Activated T-cell treated with anti-CD3 and anti-CD28 coated beads for 24 hours (primary cell): ENCODE measurements around the gene RSPRY1.

Experiments
- DNase-seq: peaks from one replicate; pipeline ENCODE4 v3.0.0-alpha.2; 2020; ENCODE audit warnings: low read depth

Gene RSPRY1

DNA sequence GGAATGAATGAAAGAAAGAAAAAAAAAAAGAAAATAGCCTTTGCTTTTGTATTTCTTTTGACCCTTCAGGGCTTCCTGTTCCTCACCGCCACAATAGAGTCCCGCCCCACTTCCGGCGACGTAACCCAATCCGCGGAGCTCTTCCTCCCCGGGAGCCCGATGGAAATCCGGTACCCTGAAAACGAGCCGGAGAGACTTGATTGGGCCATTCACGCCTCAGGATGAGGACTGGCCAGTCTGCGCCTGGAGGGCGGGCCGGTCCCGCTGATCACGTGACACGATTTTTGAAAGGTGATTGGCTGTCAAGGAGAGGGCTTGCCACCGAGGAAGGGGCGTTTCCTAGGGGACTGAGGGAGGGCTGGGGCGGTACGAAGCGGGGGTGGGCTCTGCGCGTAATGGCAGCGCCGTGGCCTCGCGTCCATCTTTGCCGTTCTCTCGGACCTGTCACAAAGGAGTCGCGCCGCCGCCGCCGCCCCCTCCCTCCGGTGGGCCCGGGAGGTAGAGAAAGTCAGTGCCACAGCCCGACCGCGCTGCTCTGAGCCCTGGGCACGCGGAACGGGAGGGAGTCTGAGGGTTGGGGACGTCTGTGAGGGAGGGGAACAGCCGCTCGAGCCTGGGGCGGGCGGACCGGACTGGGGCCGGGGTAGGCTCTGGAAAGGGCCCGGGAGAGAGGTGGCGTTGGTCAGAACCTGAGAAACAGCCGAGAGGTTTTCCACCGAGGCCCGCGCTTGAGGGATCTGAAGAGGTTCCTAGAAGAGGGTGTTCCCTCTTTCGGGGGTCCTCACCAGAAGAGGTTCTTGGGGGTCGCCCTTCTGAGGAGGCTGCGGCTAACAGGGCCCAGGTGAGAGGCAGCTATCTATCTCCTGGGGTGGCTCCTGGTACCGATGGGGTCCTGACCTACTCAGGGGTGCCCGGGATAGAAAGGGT is at the start of gene RSPRY1, which contains the start of gene PSME3IP1:
Gene RSPRY1 (plus strand): TSS at position 385 of the 927 bp plus-strand sequence. CDS start 18,330 bp downstream, outside the sequence.
Gene PSME3IP1 (minus strand): TSS at position 95 of the 927 bp plus-strand sequence. CDS start 12,185 bp downstream, outside the sequence.
- peak; percentile 99 for DNase-seq

DNA sequence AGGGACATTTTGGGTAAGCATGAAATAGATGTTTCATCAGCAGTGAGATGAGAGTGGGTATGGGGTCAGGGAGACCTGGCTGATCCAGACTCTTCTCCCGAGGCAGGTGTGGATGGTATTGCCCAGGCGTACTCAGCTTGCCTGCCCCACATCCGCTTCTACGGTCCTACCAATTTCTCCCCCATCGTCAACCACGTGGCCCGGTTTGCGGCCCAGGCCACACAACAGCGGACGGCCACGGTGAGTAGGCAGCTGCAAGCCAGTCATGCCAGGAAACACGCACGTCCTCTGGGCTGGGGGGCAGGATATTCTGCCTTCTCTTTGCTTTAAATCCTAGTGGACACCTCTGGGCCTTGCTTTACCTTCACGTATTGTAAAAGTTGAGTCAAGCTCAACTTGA is 49.1 kb upstream of the RSPRY1 start:
- DNase-seq: no peak

DNA sequence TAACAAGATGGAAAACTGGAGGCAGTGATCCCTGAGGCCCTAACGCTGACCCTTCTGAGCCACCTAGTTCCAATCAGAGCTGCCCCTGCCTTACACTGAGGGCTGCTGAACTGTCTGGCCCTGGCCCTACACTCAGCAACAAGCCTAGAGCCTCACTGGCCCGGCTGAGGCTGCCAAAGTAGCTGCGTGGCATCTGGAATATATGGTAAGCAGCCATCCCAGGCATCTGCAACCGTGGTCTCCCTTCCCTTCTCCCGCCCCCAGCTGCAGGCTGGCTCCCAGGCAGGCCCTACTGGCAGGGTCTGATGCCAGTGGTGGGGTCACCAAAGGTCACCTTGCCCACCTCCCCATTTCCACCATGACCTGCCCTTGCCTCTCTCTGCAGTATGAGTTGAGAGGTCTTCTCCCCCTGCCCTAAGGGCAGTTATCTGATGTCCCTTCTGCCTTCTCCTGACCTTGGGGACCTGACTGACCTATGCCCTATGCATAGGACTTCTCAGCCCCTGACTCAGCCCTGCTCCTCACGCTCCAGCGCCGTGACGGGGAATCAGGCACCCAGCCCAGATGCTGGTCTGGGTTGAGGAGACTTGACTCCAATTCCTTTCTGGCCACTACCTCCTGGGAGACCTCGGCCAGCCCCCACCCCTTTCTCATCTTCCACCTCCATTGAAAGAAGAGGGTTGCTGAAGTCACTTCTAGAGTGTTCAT is 48.4 kb upstream of the RSPRY1 start:
- DNase-seq: no peak

DNA sequence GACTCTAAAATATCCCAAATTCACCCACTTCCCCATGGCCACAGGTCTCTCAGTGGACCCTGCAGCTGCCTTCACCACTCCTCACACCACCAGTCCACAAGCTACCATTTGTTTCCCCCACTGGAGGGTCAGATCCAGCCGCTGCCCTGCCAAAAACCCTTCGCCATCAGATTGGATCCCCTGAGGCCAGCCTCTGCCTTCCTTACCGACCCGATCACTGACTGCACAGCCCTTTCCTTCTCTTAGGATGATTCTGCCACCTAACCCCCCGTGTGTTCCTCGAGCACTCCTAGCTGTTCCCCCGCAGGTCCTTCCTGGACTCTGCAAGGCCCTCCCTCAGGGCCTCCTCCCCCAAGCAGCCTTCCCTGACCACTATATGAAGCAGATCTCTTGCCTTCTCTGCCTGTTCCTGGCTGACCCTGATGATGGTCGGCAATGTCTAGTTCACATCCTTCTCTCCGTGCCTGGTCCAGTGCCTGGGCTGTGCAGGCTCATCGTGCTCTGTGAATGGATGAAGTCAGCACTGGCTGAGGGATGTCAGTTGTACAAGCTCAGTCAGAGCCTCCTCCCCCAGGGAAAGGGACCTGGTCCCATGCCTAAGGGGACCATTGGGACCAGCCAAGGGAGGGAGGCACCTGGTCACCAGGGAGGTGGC is 47.7 kb upstream of the RSPRY1 start:
- DNase-seq: no peak

DNA sequence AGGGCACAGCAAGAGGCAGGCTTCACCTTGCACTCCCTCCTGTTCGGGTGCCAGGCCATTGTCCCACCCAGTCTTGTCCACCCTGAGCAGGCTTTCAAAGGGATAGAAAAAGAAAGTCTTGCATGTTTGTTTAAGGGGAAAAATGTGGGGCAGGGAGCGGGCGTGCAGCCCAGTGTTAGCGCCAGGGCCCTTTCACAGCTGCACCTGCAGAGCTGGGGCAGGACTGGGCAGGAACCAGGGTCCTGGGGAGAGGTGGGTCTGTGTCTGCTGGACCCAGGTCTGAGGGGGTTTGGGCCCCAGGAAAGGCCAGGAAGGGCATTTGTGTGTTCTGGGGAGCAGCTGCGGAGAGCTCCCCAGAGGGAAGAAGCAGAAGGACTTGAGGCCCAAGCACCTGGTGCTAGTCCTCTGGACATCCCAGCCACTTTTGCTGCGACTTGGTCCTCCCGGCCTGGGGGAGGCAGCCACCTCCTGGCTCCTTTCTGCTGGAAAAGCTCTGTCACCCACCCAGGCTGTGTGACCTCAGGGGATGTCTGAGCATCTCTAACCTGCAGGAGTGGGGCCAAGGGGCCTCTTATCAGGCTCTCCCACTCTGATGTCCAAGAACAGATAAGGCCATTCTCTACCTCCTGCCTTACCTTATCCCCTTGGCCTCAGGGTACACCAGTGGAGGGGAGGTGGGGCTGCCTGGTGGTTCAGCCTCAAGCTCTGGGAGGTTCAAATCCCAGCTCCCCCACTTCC is 45.0 kb upstream of the RSPRY1 start:
- no peak for DNase-seq

- DNase-seq: no peak
Measured at GRCh38 chr16:57141822-57142631, 44.1 kb upstream of the RSPRY1 start.

- DNase-seq: no peak
Measured at GRCh38 chr16:57143149-57143921, 42.8 kb upstream of the RSPRY1 start.

DNA sequence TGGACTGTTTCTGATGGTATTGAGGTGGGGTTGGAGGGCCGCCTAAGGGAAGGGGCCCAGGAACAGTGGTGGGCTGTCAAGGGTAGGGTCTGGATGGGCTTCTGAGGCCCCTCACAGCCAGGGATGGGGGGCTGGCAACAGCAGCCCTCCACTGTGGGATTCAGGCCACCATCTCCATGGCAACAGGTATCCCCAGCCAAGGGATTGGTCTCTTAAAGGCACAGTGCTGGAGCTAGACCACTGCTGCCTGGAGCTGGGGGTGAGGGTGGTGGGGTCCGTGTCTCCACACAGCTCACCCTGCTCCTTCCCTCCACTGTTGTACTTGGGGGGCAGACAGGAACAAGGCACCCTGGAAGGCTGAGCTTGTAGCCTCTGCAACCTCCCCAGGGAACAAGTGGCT is 42.1 kb upstream of the RSPRY1 start:
- DNase-seq: no peak

- no peak for DNase-seq
Measured at GRCh38 chr16:57145046-57146021, 40.8 kb upstream of the RSPRY1 start.

DNA sequence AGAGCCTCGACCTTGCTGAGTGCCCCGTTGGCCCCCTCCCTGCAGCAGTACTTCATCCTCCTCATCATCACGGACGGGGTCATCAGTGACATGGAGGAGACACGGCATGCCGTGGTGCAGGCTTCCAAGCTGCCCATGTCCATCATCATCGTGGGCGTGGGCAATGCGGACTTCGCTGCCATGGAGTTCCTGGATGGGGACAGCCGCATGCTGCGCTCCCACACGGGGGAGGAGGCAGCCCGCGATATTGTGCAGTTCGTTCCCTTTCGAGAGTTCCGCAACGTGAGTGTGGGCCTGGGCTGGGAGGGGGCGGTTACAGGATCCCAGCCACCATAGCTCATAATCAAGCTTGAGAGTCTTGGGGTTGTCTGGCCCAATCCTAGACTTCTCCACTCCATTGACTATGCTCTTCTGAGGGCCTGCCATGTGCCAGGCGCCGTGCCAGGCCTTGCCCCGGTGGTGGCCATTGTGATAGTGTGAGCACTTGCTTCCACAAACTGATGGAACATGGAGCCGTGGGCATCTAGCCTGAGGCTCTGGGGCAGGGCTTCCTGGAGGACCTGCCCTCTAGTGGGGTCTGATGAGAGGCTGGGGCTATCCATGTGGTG is 40.0 kb upstream of the RSPRY1 start:
- no peak for DNase-seq

DNA sequence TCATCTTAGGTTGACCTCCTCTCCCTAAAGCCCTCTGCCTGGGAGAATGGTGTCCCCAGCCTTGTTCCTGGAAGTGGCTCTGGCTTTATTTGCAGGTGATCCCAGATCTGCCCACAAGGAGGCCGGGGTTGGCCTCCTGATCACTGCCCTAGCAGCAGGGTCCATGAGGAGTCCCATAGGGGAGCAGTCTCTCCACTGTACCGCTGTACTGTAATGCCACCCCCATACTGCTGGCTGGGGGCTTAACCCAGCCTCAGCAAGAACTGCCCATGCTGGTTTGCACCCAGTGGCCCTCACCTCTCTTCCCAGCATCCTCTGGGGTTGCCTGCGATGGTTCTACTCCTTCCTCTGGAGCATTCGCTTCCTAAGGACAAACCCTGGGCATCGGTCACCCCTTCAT is 39.4 kb upstream of the RSPRY1 start:
- no peak for DNase-seq

DNA sequence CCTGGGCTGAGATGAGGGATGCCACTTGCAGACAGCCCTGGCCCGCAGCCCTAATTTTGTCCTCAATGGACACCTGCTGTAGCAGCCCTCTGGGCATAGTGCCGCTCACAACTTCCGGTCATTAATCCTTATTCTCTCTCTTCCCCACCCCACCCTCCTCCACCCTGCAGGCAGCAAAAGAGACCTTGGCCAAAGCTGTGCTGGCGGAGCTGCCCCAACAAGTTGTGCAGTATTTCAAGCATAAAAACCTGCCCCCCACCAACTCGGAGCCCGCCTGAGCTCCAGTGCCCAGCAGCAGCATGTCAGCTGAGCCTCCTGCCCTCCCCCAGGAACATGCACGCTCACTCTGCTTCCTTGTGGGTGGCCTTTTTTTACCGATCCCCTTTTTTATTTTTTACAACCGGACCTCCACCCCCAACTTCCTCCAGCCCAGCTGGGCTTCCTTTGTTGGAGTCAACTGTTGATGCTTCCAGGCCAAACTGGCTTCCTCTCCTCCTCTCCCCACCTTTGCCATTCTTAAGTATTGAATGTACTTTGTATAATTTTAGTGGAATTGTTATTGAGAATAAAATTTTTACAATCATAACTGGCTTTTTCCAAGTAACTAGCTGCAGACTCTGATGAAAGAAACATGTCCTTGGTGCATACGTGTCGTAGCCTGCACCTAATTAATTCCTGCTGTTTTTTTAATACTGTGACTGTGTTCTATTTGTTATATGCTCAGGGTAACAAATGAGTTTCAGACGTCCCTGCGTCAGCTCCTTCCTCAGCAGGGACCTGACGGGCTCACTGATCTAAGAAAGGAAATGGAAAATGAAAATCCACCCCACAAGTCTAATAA is 38.5 kb upstream of the RSPRY1 start:
- DNase-seq: no peak

GRCh38 chr16:57148481-57148880 is 37.6 kb upstream of the RSPRY1 start:
- DNase-seq: no peak

DNA sequence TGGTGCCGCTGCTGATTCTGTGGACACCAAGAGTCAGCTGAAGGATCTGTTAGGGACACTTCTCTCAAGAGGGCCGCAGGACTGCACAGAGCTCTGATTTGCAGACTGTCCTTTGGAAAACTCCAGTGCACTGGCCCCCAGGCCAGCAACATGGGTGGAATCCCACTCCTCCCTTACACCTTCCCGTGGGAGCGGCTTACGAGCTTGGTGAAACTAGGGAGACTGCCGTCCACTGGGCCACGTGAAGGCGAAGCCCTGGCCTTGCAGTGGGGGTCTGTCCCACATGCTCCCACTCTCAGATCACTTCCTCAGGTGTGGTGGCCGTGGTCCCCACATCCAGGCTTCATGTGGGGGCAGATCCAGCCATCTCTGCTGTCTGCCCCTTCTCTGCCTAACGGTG is 36.7 kb upstream of the RSPRY1 start:
- no peak for DNase-seq

DNA sequence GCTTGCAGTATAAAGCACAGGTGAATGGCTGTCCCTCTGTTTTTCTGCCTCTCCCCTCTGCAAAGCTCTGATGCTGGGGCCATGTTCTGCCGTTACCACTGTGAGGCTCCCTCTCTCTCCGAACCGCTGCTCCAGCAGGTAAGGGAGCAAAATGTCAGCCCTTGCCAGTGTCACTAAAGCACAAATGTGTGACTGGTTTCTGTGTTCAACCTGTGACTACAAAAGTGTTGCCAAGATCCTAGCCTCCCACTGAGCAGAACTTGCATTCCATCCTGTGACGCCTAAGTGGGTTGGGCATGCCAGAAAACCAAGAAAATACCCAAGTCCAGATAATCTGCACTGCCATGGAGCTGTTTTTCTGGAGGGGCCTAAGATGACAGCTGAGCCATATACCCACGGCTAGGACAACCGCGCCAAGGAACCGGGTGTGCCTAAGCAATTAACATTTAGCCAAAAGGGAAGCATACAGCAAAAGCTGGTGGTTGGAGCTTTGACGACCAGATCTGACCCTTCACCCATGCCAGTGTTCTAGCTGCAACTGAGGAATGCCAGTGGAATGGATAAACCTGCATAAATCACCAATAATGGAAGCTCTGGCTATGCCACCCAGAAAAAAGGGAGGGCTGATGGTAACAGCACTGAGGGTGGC is 35.3 kb upstream of the RSPRY1 start:
- DNase-seq: no peak

DNA sequence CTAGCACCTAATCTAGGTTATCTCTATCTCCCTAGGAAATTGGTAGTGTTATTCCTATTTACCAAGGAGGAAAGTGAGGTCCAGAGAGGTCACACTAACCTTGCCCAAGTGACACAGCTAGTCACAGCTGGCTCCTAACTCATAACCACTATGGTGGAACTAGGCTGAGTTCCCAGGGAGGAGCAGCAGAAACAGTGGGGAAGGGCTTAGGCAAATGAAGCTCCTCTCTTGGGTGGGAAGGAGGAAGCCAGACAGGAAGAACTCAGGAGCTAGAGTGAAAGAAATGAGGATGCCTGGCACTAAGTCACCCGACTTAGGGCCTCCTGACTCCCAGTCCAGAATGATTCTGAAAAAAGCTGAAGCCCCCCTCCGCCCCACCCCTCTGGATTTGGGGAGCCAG is 34.8 kb upstream of the RSPRY1 start:
- DNase-seq: no peak
